ENCODE data around the gene SH3BP1. TPM values are rescaled to one million over a fixed set of nuclear protein-coding genes. Genes with fewer than 3 reads are reported as not detected.

Gene SH3BP1
- total RNA-seq, 2 experiments from 2014 or later = 216 to 218 TPM

DNA sequence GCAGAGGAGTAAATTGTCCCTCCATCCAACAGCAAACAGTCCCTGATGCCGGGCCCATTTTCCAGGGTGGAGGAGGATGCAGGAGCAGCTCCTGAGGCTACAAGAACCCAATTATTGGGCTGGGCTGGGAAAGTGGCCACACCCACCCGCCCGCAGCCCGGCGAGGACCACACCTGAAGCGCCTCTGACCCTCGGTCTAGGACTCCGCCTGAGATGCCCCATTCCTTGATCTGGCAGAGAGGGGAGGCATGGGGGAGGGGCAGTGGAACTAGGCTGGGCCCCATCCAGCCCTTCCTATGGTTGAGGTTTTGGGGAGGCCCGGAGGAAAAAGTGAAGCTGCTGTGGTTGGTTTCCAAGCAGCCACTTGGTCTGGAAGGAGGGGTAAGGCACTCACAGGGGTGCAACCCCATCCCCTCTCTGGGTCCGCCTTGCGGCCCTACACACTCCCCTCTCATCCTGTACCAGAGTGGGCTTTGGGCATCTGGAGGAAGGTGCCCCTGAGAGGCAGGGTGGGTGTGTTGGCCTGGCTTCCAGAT is 33.5 kb downstream of the SH3BP1 start:
- POLR2A ChIA-PET = interaction anchor here (1.6 to 3.5 kb wide), 3 partner anchors 8 to 31 kb away, joined by 3 to 11 read pairs (median 7); no protein-coding TSS in a partner anchor
- CTCF ChIA-PET = interaction anchor here (1.3 to 15.0 kb wide), 3 partner anchors 8 to 30 kb away, joined by 3 to 241 read pairs (median 31); partner anchors contain the start of gene PDXP
- Mint-ChIP-seq H3K4me3 (no peak overlapping the region), H3K4me1 (ENCODE audit: low read depth) (peaks cover 43% of the 10 kb centered on the region), H3K27me3 (ENCODE audit: low read depth) (no peaks in the 10 kb centered on the region), H3K36me3 (ENCODE audit: low read depth) (peaks cover 18% of the 10 kb centered on the region), H3K9me3 (ENCODE audit: insufficient read depth) (no peaks in the 10 kb centered on the region), H3K27ac (peak overlapping the region; percentile 17)
- ATAC-seq = no peak
- no peak for DNase-seq

GRCh38 chr22:37674248-37674647 is 34.8 kb downstream of the SH3BP1 start:
- DNase-seq (no peak), ATAC-seq (no peak)
- Mint-ChIP-seq H3K27ac (peak overlapping the region; percentile 99), H3K27me3 (ENCODE audit: low read depth) (no peaks in the 10 kb centered on the region), H3K4me3 (peak overlapping the region; percentile 58), H3K9me3 (ENCODE audit: insufficient read depth) (no peaks in the 10 kb centered on the region), H3K36me3 (ENCODE audit: low read depth) (peaks cover 22% of the 10 kb centered on the region), H3K4me1 (ENCODE audit: low read depth) (peaks cover 47% of the 10 kb centered on the region)
- ChIA-PET CTCF (interaction anchor here (1.7 to 15.0 kb wide), 5 partner anchors 14 to 66 kb away, joined by 6 to 241 read pairs (median 26); partner anchors contain the start of genes GGA1 and PDXP), POLR2A (interaction anchor here (1.0 to 4.5 kb wide), 5 partner anchors 12 to 41 kb away, joined by 3 to 33 read pairs (median 19); partner anchors contain the start of genes NOL12 and PDXP)

- POLR2A ChIA-PET = interaction anchor here (0.7 to 4.5 kb wide), 9 partner anchors 11 to 278 kb away, joined by 3 to 33 read pairs (median 4); partner anchors contain the start of genes C22orf23, NOL12, PDXP and POLR2F
These were observed 35.8 kb downstream of the SH3BP1 start, which contains the start of gene LGALS1 for GRCh38 chr22:37674951-37675929. Gene LGALS1 (plus strand): TSS chr22:37675636. CDS start chr22:37675703, 67 bp downstream.

GRCh38 chr22:37675930-37676735 is 36.7 kb downstream of the SH3BP1 start:
- H3K27me3 Mint-ChIP-seq (ENCODE audit: low read depth) = no peaks in the 10 kb centered on the region
- ChIA-PET CTCF (interaction anchor here (0.8 to 15.0 kb wide), 10 partner anchors 9 to 113 kb away, joined by 3 to 241 read pairs (median 10); partner anchors contain the start of genes GGA1, NOL12, PDXP and TRIOBP), POLR2A (interaction anchor here (0.7 to 4.5 kb wide), 9 partner anchors 10 to 277 kb away, joined by 3 to 33 read pairs (median 11); partner anchors contain the start of genes C22orf23, NOL12, PDXP and POLR2F)
- ATAC-seq = peak; percentile 3
- peak overlapping the region; percentile 99 for H3K27ac Mint-ChIP-seq
- DNase-seq = peak; percentile 51
- no peaks in the 10 kb centered on the region for H3K9me3 Mint-ChIP-seq (ENCODE audit: insufficient read depth)
- peaks cover 58% of the 10 kb centered on the region for H3K4me1 Mint-ChIP-seq (ENCODE audit: low read depth)
- H3K4me3 Mint-ChIP-seq = peak overlapping the region; percentile 82
- peaks cover 27% of the 10 kb centered on the region for H3K36me3 Mint-ChIP-seq (ENCODE audit: low read depth)

More at GRCh38 chr22:37674951-37675929, 35.8 kb downstream of the SH3BP1 start, which contains the start of gene LGALS1:
- Mint-ChIP-seq H3K4me3 (peak within 1 kb of the TSS; percentile 82), H3K27ac (peak within 1 kb of the TSS; percentile 99), H3K36me3 (ENCODE audit: low read depth) (peaks cover 27% of the 10 kb centered on the region), H3K4me1 (ENCODE audit: low read depth) (peaks cover 55% of the 10 kb centered on the region), H3K9me3 (ENCODE audit: insufficient read depth) (no peaks in the 10 kb centered on the region), H3K27me3 (ENCODE audit: low read depth) (no peaks in the 10 kb centered on the region)
- DNase-seq (peak; percentile 90), ATAC-seq (peak; percentile 69)
- CTCF ChIA-PET = interaction anchor here (0.7 to 15.0 kb wide), 12 partner anchors 8 to 112 kb away, joined by 3 to 241 read pairs (median 8); partner anchors contain the start of genes GGA1, PDXP and TRIOBP

DNA sequence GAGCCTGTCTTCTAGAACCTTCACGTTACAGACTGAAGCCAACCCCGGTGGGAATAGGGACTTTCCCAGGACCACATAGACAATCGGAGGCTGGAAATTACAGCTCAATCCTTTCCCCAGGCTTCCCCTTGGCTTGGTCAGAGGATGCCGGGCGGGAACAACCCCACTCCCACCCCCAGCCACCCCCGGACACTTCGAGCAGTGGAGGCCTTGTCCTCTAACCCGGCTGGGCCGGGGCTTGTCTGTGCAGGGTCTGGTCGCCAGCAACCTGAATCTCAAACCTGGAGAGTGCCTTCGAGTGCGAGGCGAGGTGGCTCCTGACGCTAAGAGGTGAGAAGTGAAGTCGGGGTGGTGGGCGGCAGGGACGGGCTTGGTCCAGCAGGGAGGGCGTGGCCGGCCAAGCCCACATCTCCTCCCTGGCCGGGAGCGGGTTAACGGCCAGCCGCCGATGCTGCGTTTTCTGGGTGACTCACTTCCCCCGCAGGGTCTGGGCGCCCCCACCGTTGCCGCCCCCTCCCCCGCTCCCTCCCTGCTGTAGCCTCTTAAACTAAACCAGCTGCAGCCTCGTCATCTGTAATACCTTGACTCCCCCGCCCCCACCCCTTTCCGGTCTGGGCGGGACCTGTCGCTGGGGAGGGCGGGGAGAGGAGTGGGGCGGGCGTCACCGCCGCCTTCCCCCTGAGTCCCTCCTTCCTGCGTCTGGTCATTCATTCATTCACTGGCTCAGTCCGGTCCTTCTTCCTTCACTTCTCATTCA is 37.4 kb downstream of the SH3BP1 start:
- Mint-ChIP-seq H3K27ac (peak overlapping the region; percentile 99), H3K9me3 (ENCODE audit: insufficient read depth) (no peaks in the 10 kb centered on the region), H3K36me3 (ENCODE audit: low read depth) (peaks cover 27% of the 10 kb centered on the region), H3K4me3 (peak overlapping the region; percentile 82), H3K4me1 (ENCODE audit: low read depth) (peaks cover 63% of the 10 kb centered on the region), H3K27me3 (ENCODE audit: low read depth) (no peaks in the 10 kb centered on the region)
- ATAC-seq = peak; percentile 69
- POLR2A ChIA-PET = interaction anchor here (0.9 to 4.5 kb wide), 12 partner anchors 10 to 225 kb away, joined by 3 to 33 read pairs (median 8); partner anchors contain the start of genes NOL12 and PDXP
- peak; percentile 95 for DNase-seq
- CTCF ChIA-PET = interaction anchor here (0.6 to 15.0 kb wide), 7 partner anchors 9 to 69 kb away, joined by 3 to 241 read pairs (median 11); partner anchors contain the start of genes GGA1, NOL12, PDXP and TRIOBP

DNA sequence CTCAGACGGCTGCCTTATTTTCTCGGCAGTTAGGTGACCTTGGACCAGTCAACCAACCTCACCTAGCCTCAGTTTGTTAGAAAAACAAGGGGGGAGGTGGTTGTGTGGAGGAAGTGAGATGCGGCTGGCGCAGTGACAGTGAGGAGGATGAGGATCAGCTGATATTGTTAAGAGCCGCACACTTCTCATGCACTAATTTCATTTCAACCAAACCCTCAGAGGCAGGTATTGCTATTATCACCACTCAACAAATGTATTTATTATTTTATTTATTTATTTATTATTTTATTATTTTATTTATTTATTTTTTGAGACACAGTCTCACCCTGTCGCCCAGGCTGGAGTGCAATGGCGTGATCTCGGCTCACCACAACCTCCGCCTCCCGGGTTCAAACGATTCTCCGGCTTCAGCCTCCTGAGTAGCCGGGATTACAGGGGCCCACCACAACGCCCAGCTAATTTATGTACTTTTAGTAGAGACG is 38.1 kb downstream of the SH3BP1 start:
- DNase-seq = no peak
- Mint-ChIP-seq H3K36me3 (ENCODE audit: low read depth) (peaks cover 25% of the 10 kb centered on the region), H3K27me3 (ENCODE audit: low read depth) (no peaks in the 10 kb centered on the region), H3K4me3 (peak overlapping the region; percentile 82), H3K9me3 (ENCODE audit: insufficient read depth) (no peaks in the 10 kb centered on the region), H3K4me1 (ENCODE audit: low read depth) (peaks cover 57% of the 10 kb centered on the region), H3K27ac (peak overlapping the region; percentile 99)
- ChIA-PET CTCF (interaction anchor here (1.0 to 15.0 kb wide), 7 partner anchors 17 to 69 kb away, joined by 3 to 241 read pairs (median 11); partner anchors contain the start of genes GGA1, PDXP and TRIOBP), POLR2A (interaction anchor here (0.9 to 4.5 kb wide), 8 partner anchors 9 to 131 kb away, joined by 3 to 33 read pairs (median 8); partner anchors contain the start of genes NOL12 and PDXP)
- ATAC-seq = peak; percentile 22

- Mint-ChIP-seq H3K36me3 (ENCODE audit: low read depth) (peaks cover 25% of the 10 kb centered on the region), H3K27ac (peak overlapping the region; percentile 99), H3K4me3 (peak overlapping the region; percentile 51), H3K4me1 (ENCODE audit: low read depth) (peaks cover 48% of the 10 kb centered on the region), H3K27me3 (ENCODE audit: low read depth) (no peaks in the 10 kb centered on the region), H3K9me3 (ENCODE audit: insufficient read depth) (no peaks in the 10 kb centered on the region)
- DNase-seq = no peak
- ATAC-seq = no peak
- POLR2A ChIA-PET = interaction anchor here (1.4 to 4.5 kb wide), 2 partner anchors 16 to 20 kb away, joined by 7 to 33 read pairs; partner anchors contain the start of gene PDXP
- CTCF ChIA-PET = interaction anchor here (1.0 to 15.0 kb wide), 5 partner anchors 18 to 45 kb away, joined by 3 to 241 read pairs (median 11); partner anchors contain the start of genes PDXP and TRIOBP
These were observed 38.9 kb downstream of the SH3BP1 start for GRCh38 chr22:37678372-37678771.

DNA sequence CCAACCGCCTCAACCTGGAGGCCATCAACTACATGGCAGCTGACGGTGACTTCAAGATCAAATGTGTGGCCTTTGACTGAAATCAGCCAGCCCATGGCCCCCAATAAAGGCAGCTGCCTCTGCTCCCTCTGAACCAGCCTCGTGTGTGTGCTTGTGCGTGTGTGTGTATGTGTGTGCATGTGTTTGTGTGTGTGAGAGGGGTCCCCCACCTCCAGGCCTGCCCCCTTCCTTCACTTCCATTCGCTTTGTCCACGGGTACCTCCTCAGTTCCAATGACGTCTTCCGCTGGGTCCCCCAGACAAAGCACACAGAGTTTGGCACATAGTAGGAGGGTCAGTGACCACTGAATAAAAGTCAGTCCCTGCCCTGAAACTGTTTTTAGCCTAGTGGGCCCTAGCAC is 40.2 kb downstream of the SH3BP1 start:
- H3K4me1 Mint-ChIP-seq (ENCODE audit: low read depth) = peaks cover 37% of the 10 kb centered on the region
- peaks cover 25% of the 10 kb centered on the region for H3K36me3 Mint-ChIP-seq (ENCODE audit: low read depth)
- no peaks in the 10 kb centered on the region for H3K9me3 Mint-ChIP-seq (ENCODE audit: insufficient read depth)
- DNase-seq (no peak), ATAC-seq (no peak)
- peak overlapping the region; percentile 60 for H3K27ac Mint-ChIP-seq
- no peaks in the 10 kb centered on the region for H3K27me3 Mint-ChIP-seq (ENCODE audit: low read depth)
- POLR2A ChIA-PET = interaction anchor here (0.6 kb wide), 2 partner anchors 8 to 18 kb away, joined by 4 read pairs; no protein-coding TSS in a partner anchor
- peak overlapping the region; percentile 40 for H3K4me3 Mint-ChIP-seq
- CTCF ChIA-PET = interaction anchor here (0.7 to 15.0 kb wide), 8 partner anchors 16 to 73 kb away, joined by 3 to 241 read pairs (median 17); partner anchors contain the start of genes GGA1 and PDXP

DNA sequence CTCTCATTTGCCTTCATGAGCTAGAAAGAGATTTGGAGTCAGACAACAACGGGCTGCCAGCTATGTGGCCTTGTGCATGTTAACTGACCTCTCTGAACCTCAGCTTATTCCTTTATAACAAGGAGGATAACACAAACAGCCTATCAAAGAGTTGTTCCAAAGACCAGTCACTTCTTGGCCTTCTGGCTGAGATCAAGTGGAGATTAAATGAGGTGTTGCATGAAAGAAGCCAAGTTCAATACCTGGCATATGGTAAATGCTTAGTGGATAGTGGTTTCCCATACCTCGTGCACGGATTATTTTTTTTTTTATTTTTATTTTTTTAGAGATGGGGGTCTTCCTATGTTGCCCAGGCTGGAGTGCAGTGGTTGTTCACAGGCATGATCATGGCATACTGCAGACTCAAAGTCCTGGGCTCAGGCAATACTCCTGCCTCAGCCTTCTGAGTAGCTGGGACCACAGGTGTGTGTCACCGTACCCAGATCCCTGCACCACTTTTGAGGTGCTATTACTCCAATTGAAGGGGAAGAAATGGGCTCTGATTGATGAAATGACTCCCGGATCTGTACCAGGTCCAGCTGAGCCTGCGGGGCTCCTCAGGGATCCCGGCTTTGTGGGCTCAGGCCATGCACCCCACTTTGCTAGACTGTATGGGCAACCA is 40.9 kb downstream of the SH3BP1 start:
- Mint-ChIP-seq H3K4me3 (no peak overlapping the region), H3K27me3 (ENCODE audit: low read depth) (no peaks in the 10 kb centered on the region), H3K9me3 (ENCODE audit: insufficient read depth) (no peaks in the 10 kb centered on the region), H3K36me3 (ENCODE audit: low read depth) (peaks cover 25% of the 10 kb centered on the region), H3K4me1 (ENCODE audit: low read depth) (peaks cover 32% of the 10 kb centered on the region), H3K27ac (peak overlapping the region; percentile 79)
- DNase-seq (no peak), ATAC-seq (no peak)
- POLR2A ChIA-PET = interaction anchor here (0.6 to 2.1 kb wide), 4 partner anchors 8 to 37 kb away, joined by 3 to 5 read pairs (median 4); no protein-coding TSS in a partner anchor
- CTCF ChIA-PET = interaction anchor here (1.3 to 15.0 kb wide), 13 partner anchors 7 to 88 kb away, joined by 3 to 241 read pairs (median 11); partner anchors contain the start of genes GGA1 and PDXP

Data from activated CD8-positive, alpha-beta T cell treated with anti-CD3 and anti-CD28 coated beads, Interleukin-2, amount 10 ng/mL, durations not matched to agents 7 days and 5 days (primary cell).